Measurements from ENCODE around the gene TTC9C. TPM values are rescaled to one million over a fixed set of nuclear protein-coding genes. Genes with fewer than 3 reads are reported as not detected.
A peak's percentile ranks its signal among the peaks of the same experiment; 100 is the strongest.
"Not testable (repeated sequence)": the region's sequence is repeated elsewhere in the genome, so short reads cannot be mapped to it uniquely, and the experiment has no call there.

The TTC9C gene
- total RNA-seq, 1 donor from 2014 or later = 12.9 TPM

GRCh38 chr11:62726915-62727164 lies 1.4 kb upstream of the TTC9C start:
- peaks cover 34% of the 10 kb centered on the region for H3K36me3 ChIP-seq
- no peaks in the 10 kb centered on the region for H3K9me3 ChIP-seq (replicated peaks)
- peaks cover 91% of the 10 kb centered on the region for H3K4me1 ChIP-seq
- TF ChIP-seq CTCF (IDR thresholded peaks at IDR 0.05; ENCODE audit: borderline replicate concordance) = no peak
- intact Hi-C loops (cut with micrococcal nuclease) = loop anchor here (10.0 kb wide), 1 partner anchor 108 kb away; the partner anchor contains the start of genes STX5, TEX54 and WDR74
- peak overlapping the region; percentile 91 for H3K4me3 ChIP-seq
- peak overlapping the region; percentile 95 for H3K27ac ChIP-seq (replicated peaks)
- H3K27me3 ChIP-seq (ENCODE audit: low read depth) = no peaks in the 10 kb centered on the region
- no peak for DNase-seq

- H3K4me3 ChIP-seq = peak within 1 kb of the TSS; percentile 91
- intact Hi-C loops (cut with micrococcal nuclease) = loop anchor here (10.0 kb wide), 1 partner anchor 107 kb away; the partner anchor contains the start of genes STX5, TEX54 and WDR74
- TF ChIP-seq CTCF (IDR thresholded peaks at IDR 0.05; ENCODE audit: borderline replicate concordance) = no peak
- DNase-seq = peak; percentile 99
- peaks cover 30% of the 10 kb centered on the region for H3K36me3 ChIP-seq
- peaks cover 86% of the 10 kb centered on the region for H3K4me1 ChIP-seq
- no peaks in the 10 kb centered on the region for H3K9me3 ChIP-seq (replicated peaks)
- H3K27me3 ChIP-seq (ENCODE audit: low read depth) = no peaks in the 10 kb centered on the region
- H3K27ac ChIP-seq (replicated peaks) = peak within 1 kb of the TSS; percentile 95
Observed at GRCh38 chr11:62727165-62727871, 968 bp upstream of the TTC9C start, which contains the start of gene HNRNPUL2. HNRNPUL2 (minus strand) TSS chr11:62727457; CDS start chr11:62727156, 301 bp downstream.

GRCh38 chr11:62727872-62728170 lies 465 bp upstream of the TTC9C start:
- DNase-seq = peak; percentile 82
- Histone ChIP-seq H3K27me3 (ENCODE audit: low read depth) (no peaks in the 10 kb centered on the region), H3K9me3 (replicated peaks) (no peaks in the 10 kb centered on the region), H3K36me3 (peaks cover 25% of the 10 kb centered on the region), H3K27ac (replicated peaks) (peak overlapping the region; percentile 95), H3K4me1 (peaks cover 81% of the 10 kb centered on the region), H3K4me3 (peak overlapping the region; percentile 91)
- no peak for TF ChIP-seq CTCF (IDR thresholded peaks at IDR 0.05; ENCODE audit: borderline replicate concordance)
- intact Hi-C loops (cut with micrococcal nuclease) = loop anchor here (10.0 kb wide), 1 partner anchor 107 kb away; the partner anchor contains the start of genes STX5, TEX54 and WDR74

GRCh38 chr11:62730076-62730475 lies 1.8 kb downstream of the TTC9C start:
- Histone ChIP-seq H3K4me1 (peaks cover 63% of the 10 kb centered on the region), H3K36me3 (peaks cover 33% of the 10 kb centered on the region), H3K4me3 (peak overlapping the region; percentile 91)
- H3K9me3 ChIP-seq (replicated peaks); H3K27me3 ChIP-seq (ENCODE audit: low read depth); intact Hi-C loops (cut with micrococcal nuclease); H3K27ac ChIP-seq (replicated peaks); DNase-seq: not testable (repeated sequence)

GRCh38 chr11:62732830-62733229 lies 4.5 kb downstream of the TTC9C start:
- intact Hi-C loops (cut with micrococcal nuclease) = no loop called here
- no peak overlapping the region for H3K4me3 ChIP-seq
- no peak for DNase-seq
- H3K9me3 ChIP-seq (replicated peaks) = no peaks in the 10 kb centered on the region
- TF ChIP-seq CTCF (IDR thresholded peaks at IDR 0.05; ENCODE audit: borderline replicate concordance) = no peak
- peaks cover 41% of the 10 kb centered on the region for H3K4me1 ChIP-seq
- H3K36me3 ChIP-seq = peaks cover 60% of the 10 kb centered on the region
- no peaks in the 10 kb centered on the region for H3K27me3 ChIP-seq (ENCODE audit: low read depth)
- no peak overlapping the region for H3K27ac ChIP-seq (replicated peaks)

- intact Hi-C loops (cut with micrococcal nuclease) = no loop called here
- Histone ChIP-seq H3K27ac (replicated peaks) (no peak overlapping the region), H3K9me3 (replicated peaks) (no peaks in the 10 kb centered on the region), H3K4me1 (peaks cover 4% of the 10 kb centered on the region), H3K4me3 (no peak overlapping the region), H3K27me3 (ENCODE audit: low read depth) (no peaks in the 10 kb centered on the region), H3K36me3 (peaks cover 86% of the 10 kb centered on the region)
- TF ChIP-seq CTCF (IDR thresholded peaks at IDR 0.05; ENCODE audit: borderline replicate concordance) = no peak
- no peak for DNase-seq
Observed at GRCh38 chr11:62737196-62737595, 8.9 kb downstream of the TTC9C start.
